Measurements from ENCODE around the gene PDAP1. TPM values are rescaled to one million over a fixed set of nuclear protein-coding genes. Genes with fewer than 3 reads are reported as not detected.

PDAP1 gene
- polyA plus RNA-seq, 1 experiment, result 60.2 TPM

- CTCF ChIA-PET, result no interaction called here
- Histone ChIP-seq H3K27ac (ENCODE audit: low read depth, low read length) (no peak overlapping the region), H3K27me3 (ENCODE audit: control insufficient read depth, insufficient read depth, low read length) (no peaks in the 10 kb centered on the region), H3K4me3 (ENCODE audit: low read depth, low read length) (no peak overlapping the region), H3K9me3 (ENCODE audit: control insufficient read depth, insufficient read depth, low read length) (no peaks in the 10 kb centered on the region)
- DNase-seq (ENCODE audit: low read depth, low spot score), result no peak
- TF ChIP-seq, protein P1, sequence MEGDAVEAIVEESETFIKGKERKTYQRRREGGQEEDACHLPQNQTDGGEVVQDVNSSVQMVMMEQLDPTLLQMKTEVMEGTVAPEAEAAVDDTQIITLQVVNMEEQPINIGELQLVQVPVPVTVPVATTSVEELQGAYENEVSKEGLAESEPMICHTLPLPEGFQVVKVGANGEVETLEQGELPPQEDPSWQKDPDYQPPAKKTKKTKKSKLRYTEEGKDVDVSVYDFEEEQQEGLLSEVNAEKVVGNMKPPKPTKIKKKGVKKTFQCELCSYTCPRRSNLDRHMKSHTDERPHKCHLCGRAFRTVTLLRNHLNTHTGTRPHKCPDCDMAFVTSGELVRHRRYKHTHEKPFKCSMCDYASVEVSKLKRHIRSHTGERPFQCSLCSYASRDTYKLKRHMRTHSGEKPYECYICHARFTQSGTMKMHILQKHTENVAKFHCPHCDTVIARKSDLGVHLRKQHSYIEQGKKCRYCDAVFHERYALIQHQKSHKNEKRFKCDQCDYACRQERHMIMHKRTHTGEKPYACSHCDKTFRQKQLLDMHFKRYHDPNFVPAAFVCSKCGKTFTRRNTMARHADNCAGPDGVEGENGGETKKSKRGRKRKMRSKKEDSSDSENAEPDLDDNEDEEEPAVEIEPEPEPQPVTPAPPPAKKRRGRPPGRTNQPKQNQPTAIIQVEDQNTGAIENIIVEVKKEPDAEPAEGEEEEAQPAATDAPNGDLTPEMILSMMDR (IDR thresholded peaks at IDR 0.05; ENCODE audit: low read depth, low read length), result no peak
- POLR2A ChIA-PET, result no interaction called here
These were observed 47.5 kb upstream of the PDAP1 start for GRCh38 chr7:99455874-99456273.

GRCh38 chr7:99453105-99453504 lies 44.7 kb upstream of the PDAP1 start:
- ChIA-PET POLR2A (no interaction called here), CTCF (no interaction called here)
- Histone ChIP-seq H3K27me3 (ENCODE audit: control insufficient read depth, insufficient read depth, low read length) (no peaks in the 10 kb centered on the region), H3K27ac (ENCODE audit: low read depth, low read length) (no peak overlapping the region), H3K9me3 (ENCODE audit: control insufficient read depth, insufficient read depth, low read length) (no peaks in the 10 kb centered on the region), H3K4me3 (ENCODE audit: low read depth, low read length) (no peak overlapping the region)
- TF ChIP-seq, protein P1 (IDR thresholded peaks at IDR 0.05; ENCODE audit: low read depth, low read length), result no peak
- no peak for DNase-seq (ENCODE audit: low read depth, low spot score)

DNA sequence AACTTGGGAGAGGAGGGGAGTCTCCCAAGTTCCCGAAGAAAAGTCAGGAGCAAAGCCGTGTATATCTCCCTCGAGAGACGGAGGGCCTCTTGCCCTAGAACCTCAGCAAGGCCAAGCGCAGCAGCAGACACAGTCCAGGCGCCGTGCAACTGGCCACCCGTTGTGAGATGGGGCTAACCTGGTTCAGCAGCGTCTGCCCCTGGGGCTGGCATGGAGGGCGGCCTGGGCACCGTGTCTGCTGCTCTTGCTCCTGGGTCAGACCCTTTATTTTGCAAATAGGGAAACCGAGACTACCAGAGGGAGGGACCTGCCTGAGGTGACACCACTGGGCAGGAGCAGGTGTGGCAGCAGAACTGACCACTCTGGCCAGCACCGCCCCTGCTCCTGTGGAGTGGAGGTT lies 44.1 kb upstream of the PDAP1 start:
- H3K4me3 ChIP-seq (ENCODE audit: low read depth, low read length), result no peak overlapping the region
- H3K27me3 ChIP-seq (ENCODE audit: control insufficient read depth, insufficient read depth, low read length), result no peaks in the 10 kb centered on the region
- no peak for DNase-seq (ENCODE audit: low read depth, low spot score)
- TF ChIP-seq, protein P1 (IDR thresholded peaks at IDR 0.05; ENCODE audit: low read depth, low read length), result no peak
- POLR2A ChIA-PET, result no interaction called here
- no peaks in the 10 kb centered on the region for H3K9me3 ChIP-seq (ENCODE audit: control insufficient read depth, insufficient read depth, low read length)
- CTCF ChIA-PET, result no interaction called here
- no peak overlapping the region for H3K27ac ChIP-seq (ENCODE audit: low read depth, low read length)

DNA sequence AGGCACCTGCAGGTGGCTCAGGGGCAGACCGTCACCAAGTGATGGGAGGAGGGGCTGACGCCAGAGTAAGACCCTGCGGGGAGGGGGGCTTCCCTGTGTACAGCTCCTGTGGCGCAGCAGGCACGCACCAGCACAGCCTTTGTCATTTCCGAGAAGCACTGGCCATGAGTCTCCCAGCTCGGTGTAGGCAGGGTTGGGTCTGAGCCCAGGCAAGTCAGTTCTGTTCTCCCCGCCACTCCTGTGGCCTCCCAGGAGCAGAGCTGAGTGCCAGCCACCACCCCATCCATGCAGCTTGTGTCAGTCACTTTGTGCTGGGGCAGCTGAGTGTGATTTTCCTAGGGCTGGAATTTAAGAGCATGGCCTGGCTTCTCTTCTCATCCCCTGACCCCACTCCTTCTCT lies 43.5 kb upstream of the PDAP1 start:
- DNase-seq (ENCODE audit: low read depth, low spot score), result no peak
- H3K27me3 ChIP-seq (ENCODE audit: control insufficient read depth, insufficient read depth, low read length), result no peaks in the 10 kb centered on the region
- ChIA-PET CTCF (no interaction called here), POLR2A (no interaction called here)
- H3K4me3 ChIP-seq (ENCODE audit: low read depth, low read length), result no peak overlapping the region
- H3K27ac ChIP-seq (ENCODE audit: low read depth, low read length), result no peak overlapping the region
- H3K9me3 ChIP-seq (ENCODE audit: control insufficient read depth, insufficient read depth, low read length), result no peaks in the 10 kb centered on the region
- TF ChIP-seq, protein P1 (IDR thresholded peaks at IDR 0.05; ENCODE audit: low read depth, low read length), result no peak

- CTCF ChIA-PET, result no interaction called here
- no peak overlapping the region for H3K4me3 ChIP-seq (ENCODE audit: low read depth, low read length)
- POLR2A ChIA-PET, result no interaction called here
These were observed 40.9 kb upstream of the PDAP1 start for GRCh38 chr7:99449326-99449725.

More at GRCh38 chr7:99449326-99449725, 40.9 kb upstream of the PDAP1 start:
- TF ChIP-seq, protein P1 (IDR thresholded peaks at IDR 0.05; ENCODE audit: low read depth, low read length), result no peak
- Histone ChIP-seq H3K27ac (ENCODE audit: low read depth, low read length) (no peak overlapping the region), H3K9me3 (ENCODE audit: control insufficient read depth, insufficient read depth, low read length) (no peaks in the 10 kb centered on the region), H3K27me3 (ENCODE audit: control insufficient read depth, insufficient read depth, low read length) (no peaks in the 10 kb centered on the region)
- no peak for DNase-seq (ENCODE audit: low read depth, low spot score)
